Calu3 (cell line): Measurements from ENCODE around the gene PTPRN2. TPM values are rescaled to one million over a fixed set of nuclear protein-coding genes. Genes with fewer than 3 reads are reported as not detected.

Experiments used
- BruUV-seq: library from RNA; stranded (reverse); fragments of 400-500 nt; replicated peaks from 2 replicates; lab custom pipeline; 2021; lab: Mats Ljungman, UMichigan
- CTCF ChIA-PET: fragments of 300-600 bp; sonication (Branson Sonifier 250); formaldehyde crosslinking; loops from one replicate; lab custom pipeline; 2022; ENCODE audit warnings: antibody characterized with exemption; lab: Charles Lee
- DNase-seq: peaks from one replicate; pipeline ENCODE4 v3.0.0; 2022
- H3K27ac Mint-ChIP-seq: one replicate; pipeline ENCODE4 v1.8.0; 2022; ENCODE audit warnings: mixed read lengths; ENCODE audit not compliant: unreplicated experiment
- H3K27me3 Mint-ChIP-seq: one replicate; pipeline ENCODE4 v1.8.0; 2022; ENCODE audit warnings: mixed read lengths; ENCODE audit not compliant: unreplicated experiment
- H3K36me3 Mint-ChIP-seq: one replicate; pipeline ENCODE4 v1.8.0; 2022; ENCODE audit warnings: mild to moderate bottlenecking, moderate library complexity, mixed read lengths; ENCODE audit not compliant: insufficient read depth, unreplicated experiment
- H3K4me1 Mint-ChIP-seq: one replicate; pipeline ENCODE4 v1.8.0; 2022; ENCODE audit warnings: mild to moderate bottlenecking, low read depth, mixed read lengths; ENCODE audit not compliant: unreplicated experiment
- H3K4me3 Mint-ChIP-seq: one replicate; pipeline ENCODE4 v1.8.0; 2022; ENCODE audit warnings: mild to moderate bottlenecking, low read depth, moderate library complexity, mixed read lengths; ENCODE audit not compliant: unreplicated experiment
- H3K9me3 Mint-ChIP-seq: one replicate; pipeline ENCODE4 v1.8.0; 2022; ENCODE audit warnings: low read depth, mixed read lengths; ENCODE audit not compliant: unreplicated experiment
- CTCF ChIP-seq: fragments of 200-600 bp; IDR thresholded peaks from one replicate; pipeline ENCODE4 v1.8.0; 2022; ENCODE audit warnings: antibody characterized with exemption; ENCODE audit not compliant: unreplicated experiment
- intact Hi-C: fragments of 100-400 bp; cut with micrococcal nuclease; formaldehyde crosslinking; loops from one replicate; pipeline ENCODE4 v1.10.0; 2022; ENCODE audit not compliant: unreplicated experiment
- total RNA-seq: library from RNA; stranded (reverse); gene quantifications from 2 replicates; pipeline ENCODE4 v1.2.3, GENCODE V29; 2022

Gene PTPRN2
- total RNA-seq, 1 experiment from 2014 or later = 2.0 TPM

GRCh38 chr7:158506626-158507025 is 81.0 kb downstream of the PTPRN2 start:
- no peak for TF ChIP-seq CTCF
- Mint-ChIP-seq H3K27ac (no peak overlapping the region), H3K27me3 (no peaks in the 10 kb centered on the region), H3K4me3 (no peak overlapping the region), H3K4me1 (peaks cover 11% of the 10 kb centered on the region), H3K9me3 (peaks cover 19% of the 10 kb centered on the region), H3K36me3 (peaks cover 4% of the 10 kb centered on the region)
- no TSS peak for BruUV-seq
- intact Hi-C loops = no loop called here
- CTCF ChIA-PET = interaction anchor here (0.6 kb wide), 1 partner anchor 951 kb away, joined by 4 read pairs; no protein-coding TSS in a partner anchor
- no peak for DNase-seq

GRCh38 chr7:158505683-158506082 is 81.9 kb downstream of the PTPRN2 start:
- no peak overlapping the region for H3K27ac Mint-ChIP-seq
- BruUV-seq = no TSS peak
- DNase-seq = no peak
- H3K9me3 Mint-ChIP-seq = peaks cover 15% of the 10 kb centered on the region
- TF ChIP-seq CTCF = no peak
- CTCF ChIA-PET = no interaction called here
- peaks cover 4% of the 10 kb centered on the region for H3K36me3 Mint-ChIP-seq
- H3K27me3 Mint-ChIP-seq = no peaks in the 10 kb centered on the region
- peaks cover 11% of the 10 kb centered on the region for H3K4me1 Mint-ChIP-seq
- no peak overlapping the region for H3K4me3 Mint-ChIP-seq
- intact Hi-C loops = no loop called here

GRCh38 chr7:158502068-158502750 is 85.4 kb downstream of the PTPRN2 start:
- BruUV-seq = no TSS peak
- Mint-ChIP-seq H3K36me3 (no peaks in the 10 kb centered on the region), H3K4me1 (no peaks in the 10 kb centered on the region), H3K27me3 (no peaks in the 10 kb centered on the region), H3K4me3 (no peak overlapping the region), H3K9me3 (peaks cover 6% of the 10 kb centered on the region), H3K27ac (no peak overlapping the region)
- intact Hi-C loops = no loop called here
- CTCF ChIA-PET = no interaction called here
- no peak for DNase-seq
- TF ChIP-seq CTCF = no peak

- no peaks in the 10 kb centered on the region for H3K36me3 Mint-ChIP-seq
- H3K4me3 Mint-ChIP-seq = no peak overlapping the region
- no peak for TF ChIP-seq CTCF
- no peak for DNase-seq
- CTCF ChIA-PET = no interaction called here
- H3K4me1 Mint-ChIP-seq = no peaks in the 10 kb centered on the region
- no peaks in the 10 kb centered on the region for H3K27me3 Mint-ChIP-seq
- peaks cover 4% of the 10 kb centered on the region for H3K9me3 Mint-ChIP-seq
- BruUV-seq = no TSS peak
- no peak overlapping the region for H3K27ac Mint-ChIP-seq
- intact Hi-C loops = no loop called here
Measured at GRCh38 chr7:158501393-158502067, 86.1 kb downstream of the PTPRN2 start.
